GM23248 (cell line): ENCODE results near the gene ADGRV1. TPM values are rescaled to one million over a fixed set of nuclear protein-coding genes. Genes with fewer than 3 reads are reported as not detected.

Experiments
- DNase-seq: peaks from one replicate; pipeline ENCODE4 v3.0.0-alpha.2; 2015
- H2AFZ ChIP-seq: fragments of 200-600 bp; sonication (generic); 2 replicates; pipeline ENCODE4 v1.6.1; 2016; ENCODE audit warnings: antibody characterized with exemption
- H3F3A ChIP-seq: fragments of 200-600 bp; sonication (generic); 2 replicates; pipeline ENCODE4 v1.6.1; 2016; ENCODE audit warnings: mild to moderate bottlenecking, antibody characterized with exemption, mixed run types; ENCODE audit not compliant: insufficient read depth
- H3K27ac ChIP-seq: fragments of 200-600 bp; sonication (generic); 2 replicates; pipeline ENCODE4 v1.5.1; 2016; ENCODE audit warnings: mild to moderate bottlenecking
- H3K27me3 ChIP-seq: fragments of 200-600 bp; sonication (generic); replicated peaks from 2 replicates; pipeline ENCODE4 v1.6.1; 2016; ENCODE audit warnings: mild to moderate bottlenecking; ENCODE audit not compliant: insufficient read depth
- H3K36me3 ChIP-seq: fragments of 200-600 bp; sonication (generic); 2 replicates; pipeline ENCODE4 v1.6.1; 2016; ENCODE audit warnings: low read depth, mild to moderate bottlenecking
- H3K4me1 ChIP-seq: fragments of 200-600 bp; sonication (generic); 2 replicates; pipeline ENCODE4 v1.6.1; 2016; ENCODE audit warnings: mild to moderate bottlenecking; ENCODE audit not compliant: insufficient read depth
- H3K4me2 ChIP-seq: fragments of 200-600 bp; sonication (generic); one replicate; pipeline ENCODE4 v1.6.1; 2016; ENCODE audit warnings: mild to moderate bottlenecking; ENCODE audit not compliant: unreplicated experiment
- H3K4me3 ChIP-seq: fragments of 200-600 bp; sonication (generic); 2 replicates; pipeline ENCODE4 v1.5.1; 2016; ENCODE audit warnings: mild to moderate bottlenecking
- H3K79me2 ChIP-seq: fragments of 200-600 bp; sonication (generic); 2 replicates; pipeline ENCODE4 v1.6.1; 2016; ENCODE audit warnings: mild to moderate bottlenecking; ENCODE audit not compliant: insufficient read depth
- H3K9ac ChIP-seq: fragments of 200-600 bp; sonication (generic); 2 replicates; pipeline ENCODE4 v1.6.1; 2016; ENCODE audit warnings: mild to moderate bottlenecking
- H3K9me2 ChIP-seq: fragments of 200-600 bp; sonication (generic); 2 replicates; pipeline ENCODE4 v1.6.1; 2016; ENCODE audit warnings: mixed run types, mild to moderate bottlenecking, moderate library complexity; ENCODE audit not compliant: insufficient read depth
- H3K9me3 ChIP-seq: fragments of 200-600 bp; sonication (generic); one replicate; pipeline ENCODE4 v1.6.1; 2017; ENCODE audit warnings: low read depth
- H4K20me1 ChIP-seq: fragments of 200-600 bp; sonication (generic); 2 replicates; pipeline ENCODE4 v1.6.0; 2016; ENCODE audit not compliant: insufficient read depth
- EZH2 ChIP-seq: fragments of 200-600 bp; sonication (generic); IDR thresholded peaks from 2 replicates; pipeline ENCODE4 v1.6.1; 2018; ENCODE audit warnings: antibody characterized with exemption, mild to moderate bottlenecking; ENCODE audit not compliant: insufficient read depth, poor library complexity, severe bottlenecking
- EZH2phosphoT487 ChIP-seq: fragments of 200-600 bp; sonication (generic); IDR thresholded peaks from 2 replicates; pipeline ENCODE4 v1.6.1; 2018; ENCODE audit warnings: antibody characterized with exemption, moderate library complexity, mild to moderate bottlenecking, low read depth; ENCODE audit not compliant: insufficient read depth
- WGBS, 2 experiments: methylation state at CpG; one replicate each; pipeline ENCODE4 v1.1.6; 2015 to 2017; ENCODE audit warnings: low lambda C conversion rate in 2 of 2, low coverage in 1 of 2; ENCODE audit errors: missing lambda C conversion rate in 2 of 2; 5-methylcytosine and 5-hydroxymethylcytosine counted together
- in situ Hi-C: fragments of 300-500 bp; cut with MboI; formaldehyde crosslinking; loops from 2 replicates; pipeline ENCODE4 v1.15.0; 2020
- polyA plus RNA-seq: library from polyadenylated mRNA; unstranded; fragments of >200 nt; fragmentation: Nextera tagmentation; extraction: Ambion mirVana; gene quantifications from 2 replicates; pipeline ENCODE4 v1.2.1, GENCODE V29; 2016
- total RNA-seq: library from RNA; depleted of rRNA; stranded (reverse); fragments of >200 nt; shearing (Covaris generic); gene quantifications from 2 replicates; pipeline ENCODE4 v1.2.3, GENCODE V29; 2014

ADGRV1 gene
- total and polyA plus RNA-seq, 2 experiments from 2014 or later = not detected

DNA sequence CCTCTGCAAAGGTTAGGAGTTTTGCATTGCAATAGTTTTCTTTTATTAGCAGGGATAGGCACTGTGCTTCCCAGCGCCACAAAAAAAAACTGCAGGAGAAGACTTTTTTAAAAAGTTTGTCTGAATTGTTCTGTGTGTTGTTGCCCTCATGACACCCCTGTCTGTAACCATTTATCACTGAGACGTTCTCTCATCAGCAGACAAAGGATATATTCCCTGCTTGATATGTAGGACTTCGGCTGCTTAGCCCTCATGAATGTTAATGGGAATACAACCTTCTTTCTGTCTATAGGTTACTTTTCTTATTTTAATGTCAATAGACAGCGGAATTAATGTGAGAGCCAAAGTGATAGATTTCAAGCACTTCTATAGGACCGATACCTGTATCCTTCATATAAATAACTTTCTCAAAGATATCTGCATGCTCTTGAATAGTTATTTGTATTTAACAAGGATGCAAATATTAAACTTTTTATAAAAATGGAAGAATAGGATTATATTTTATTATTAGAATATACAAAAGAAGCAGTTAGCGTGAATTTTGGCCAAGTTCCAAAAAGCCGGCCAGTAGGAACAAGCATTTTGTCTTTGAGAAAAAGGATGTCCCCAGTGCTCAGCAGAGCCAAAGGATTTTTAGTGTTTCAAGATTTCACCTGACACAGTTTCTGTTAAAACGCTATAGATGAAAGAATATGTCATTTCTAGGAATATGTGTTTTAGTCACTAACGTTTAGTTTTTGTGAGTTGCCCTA is 27.7 kb upstream of the ADGRV1 start:
- in situ Hi-C loops = no loop called here
- peak overlapping the region; percentile 85 for H3K4me2 ChIP-seq
- H3K79me2 ChIP-seq = peaks cover 40% of the 10 kb centered on the region
- peaks cover 19% of the 10 kb centered on the region; the same call in 1 of the 2 replicates for H3K27me3 ChIP-seq
- no peak for TF ChIP-seq EZH2
- no peak for TF ChIP-seq EZH2phosphoT487
- peaks cover 17% of the 10 kb centered on the region for H3K4me1 ChIP-seq
- no peak for DNase-seq
- peak overlapping the region; percentile 98 for H2AFZ ChIP-seq
- H4K20me1 ChIP-seq = no peaks in the 10 kb centered on the region
- peak overlapping the region; percentile 81; the same call in 1 of the 2 replicates for H3K27ac ChIP-seq
- no peaks in the 10 kb centered on the region for H3K9me3 ChIP-seq
- H3K9ac ChIP-seq = peak overlapping the region; percentile 97; the same call in 1 of the 2 replicates
- WGBS, 2 experiments = 68 to 70% methylated on average over 9 of the region's 9 CpGs
- no peaks in the 10 kb centered on the region for H3K36me3 ChIP-seq
- H3K9me2 ChIP-seq = no peaks in the 10 kb centered on the region
- peak overlapping the region; percentile 98; the same call in 1 of the 2 replicates for H3K4me3 ChIP-seq
- H3F3A ChIP-seq = peaks cover 3% of the 10 kb centered on the region

DNA sequence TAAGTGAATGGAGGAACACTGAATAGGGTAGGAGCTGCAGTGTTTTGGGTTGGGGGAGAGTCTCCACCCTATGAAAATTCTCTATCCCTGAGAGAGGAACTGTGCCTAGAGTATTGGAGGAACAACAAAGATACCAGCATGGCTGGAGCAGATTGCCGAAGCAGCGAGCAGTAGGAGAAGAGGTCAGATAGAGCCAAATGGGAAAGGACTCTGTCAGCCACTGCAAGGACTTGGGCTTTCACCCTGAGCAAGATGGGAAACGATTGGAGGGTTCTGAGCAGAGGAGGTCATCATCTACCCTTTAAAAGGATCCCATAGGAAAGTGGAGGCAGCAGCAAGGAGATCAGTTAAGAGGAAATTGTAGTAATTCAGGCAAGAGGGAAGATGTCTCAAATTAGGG is 24.8 kb upstream of the ADGRV1 start:
- in situ Hi-C loops = no loop called here
- peaks cover 3% of the 10 kb centered on the region for H3F3A ChIP-seq
- peaks cover 5% of the 10 kb centered on the region; the same call in 1 of the 2 replicates for H3K4me1 ChIP-seq
- H3K9me3 ChIP-seq = no peaks in the 10 kb centered on the region
- no peaks in the 10 kb centered on the region for H4K20me1 ChIP-seq
- no peak overlapping the region for H3K9ac ChIP-seq
- peaks cover 19% of the 10 kb centered on the region; the same call in 1 of the 2 replicates for H3K27me3 ChIP-seq
- DNase-seq = no peak
- 40 to 44% methylated on average over 3 of the region's 3 CpGs for WGBS, 2 experiments
- no peak overlapping the region for H3K4me2 ChIP-seq
- H2AFZ ChIP-seq = no peak overlapping the region
- H3K27ac ChIP-seq = no peak overlapping the region
- H3K4me3 ChIP-seq = no peak overlapping the region
- peaks cover 11% of the 10 kb centered on the region for H3K79me2 ChIP-seq
- no peak for TF ChIP-seq EZH2
- TF ChIP-seq EZH2phosphoT487 = no peak
- H3K36me3 ChIP-seq = no peaks in the 10 kb centered on the region
- no peaks in the 10 kb centered on the region for H3K9me2 ChIP-seq

DNA sequence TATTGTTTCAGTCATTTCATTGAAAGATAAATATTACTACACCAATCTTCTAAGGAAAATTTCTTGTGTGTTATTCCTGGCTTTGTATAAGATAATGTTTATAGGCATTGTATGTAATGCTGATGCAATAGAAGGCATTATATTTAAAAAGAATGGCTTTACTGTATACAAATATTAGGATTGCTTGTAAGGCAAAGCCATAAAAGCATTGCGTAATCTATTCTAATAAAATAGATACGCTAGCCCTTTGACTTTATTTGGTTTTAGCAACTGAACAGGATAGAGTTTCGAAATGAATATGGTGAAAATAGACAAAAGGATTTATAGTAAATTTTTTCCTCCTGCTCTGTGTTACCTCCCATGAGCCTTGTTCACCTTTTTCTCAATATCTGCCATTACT is 23.7 kb upstream of the ADGRV1 start:
- TF ChIP-seq EZH2phosphoT487 (no peak), EZH2 (no peak)

DNA sequence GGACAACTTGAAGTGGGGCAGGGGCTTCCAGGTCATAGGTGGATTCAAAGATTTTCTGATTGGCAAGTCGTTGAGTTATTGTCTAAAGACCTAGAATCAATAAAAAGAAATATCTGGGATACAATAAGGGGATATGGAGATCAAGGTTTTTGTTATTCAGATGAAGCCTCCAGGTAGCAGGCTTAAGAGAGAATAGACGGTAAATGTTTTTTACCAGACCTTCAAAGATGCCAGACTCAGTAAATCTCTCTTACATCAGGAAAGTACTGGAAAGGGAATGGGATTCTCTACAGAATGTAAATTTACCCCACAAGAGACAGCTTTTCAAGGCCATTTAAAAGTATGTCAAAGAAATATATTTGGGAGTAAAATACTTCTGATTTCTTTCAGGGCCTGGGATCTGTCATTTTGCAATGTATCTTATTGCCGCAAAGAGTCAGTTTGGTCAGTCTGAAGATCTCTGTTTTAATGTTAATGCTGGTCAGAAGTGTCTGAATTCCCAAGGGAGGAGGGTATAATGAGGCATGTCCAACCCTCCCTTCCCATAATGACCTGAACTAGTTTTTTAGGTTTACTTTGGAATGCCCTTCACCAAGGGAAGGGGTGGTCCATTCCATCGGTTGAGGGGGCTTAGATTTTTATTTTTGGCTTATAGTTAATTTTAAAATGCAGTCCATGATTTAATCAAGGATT is 15.6 kb upstream of the ADGRV1 start:
- H2AFZ ChIP-seq = no peak overlapping the region
- no peaks in the 10 kb centered on the region for H3K36me3 ChIP-seq
- no peaks in the 10 kb centered on the region for H3K9me3 ChIP-seq
- no peaks in the 10 kb centered on the region for H3K9me2 ChIP-seq
- no peaks in the 10 kb centered on the region for H3K4me1 ChIP-seq
- H3K9ac ChIP-seq = no peak overlapping the region
- TF ChIP-seq EZH2 (no peak), EZH2phosphoT487 (no peak)
- no peak for DNase-seq
- H4K20me1 ChIP-seq = no peaks in the 10 kb centered on the region
- peaks cover 25% of the 10 kb centered on the region; the same call in 1 of the 2 replicates for H3K27me3 ChIP-seq
- H3K79me2 ChIP-seq = no peaks in the 10 kb centered on the region
- 40% methylated on average over 4 of the region's 4 CpGs for WGBS, 2 experiments
- H3K27ac ChIP-seq = no peak overlapping the region
- H3K4me3 ChIP-seq = no peak overlapping the region
- no peaks in the 10 kb centered on the region for H3F3A ChIP-seq
- in situ Hi-C loops = no loop called here
- H3K4me2 ChIP-seq = no peak overlapping the region

More for the DNA sequence above, 23.7 kb upstream of the ADGRV1 start:
- peaks cover 5% of the 10 kb centered on the region; the same call in 1 of the 2 replicates for H3K4me1 ChIP-seq
- peaks cover 19% of the 10 kb centered on the region; the same call in 1 of the 2 replicates for H3K27me3 ChIP-seq
- no peaks in the 10 kb centered on the region for H4K20me1 ChIP-seq
- H3K9me2 ChIP-seq = no peaks in the 10 kb centered on the region
- no peaks in the 10 kb centered on the region for H3K9me3 ChIP-seq
- peaks cover 3% of the 10 kb centered on the region for H3F3A ChIP-seq
- no peak overlapping the region for H3K27ac ChIP-seq
- no peaks in the 10 kb centered on the region for H3K36me3 ChIP-seq
- H2AFZ ChIP-seq = no peak overlapping the region
- no peak for DNase-seq
- WGBS, 2 experiments = 67 to 69% methylated on average over 3 of the region's 3 CpGs
- H3K9ac ChIP-seq = no peak overlapping the region
- H3K4me2 ChIP-seq = no peak overlapping the region
- in situ Hi-C loops = no loop called here
- 0 out of 2 replicates have a peak, but pooled peaks cover 5% of the 10 kb centered on the region for H3K79me2 ChIP-seq
- H3K4me3 ChIP-seq = no peak overlapping the region
